ENCODE results near the gene PARL.

DNA sequence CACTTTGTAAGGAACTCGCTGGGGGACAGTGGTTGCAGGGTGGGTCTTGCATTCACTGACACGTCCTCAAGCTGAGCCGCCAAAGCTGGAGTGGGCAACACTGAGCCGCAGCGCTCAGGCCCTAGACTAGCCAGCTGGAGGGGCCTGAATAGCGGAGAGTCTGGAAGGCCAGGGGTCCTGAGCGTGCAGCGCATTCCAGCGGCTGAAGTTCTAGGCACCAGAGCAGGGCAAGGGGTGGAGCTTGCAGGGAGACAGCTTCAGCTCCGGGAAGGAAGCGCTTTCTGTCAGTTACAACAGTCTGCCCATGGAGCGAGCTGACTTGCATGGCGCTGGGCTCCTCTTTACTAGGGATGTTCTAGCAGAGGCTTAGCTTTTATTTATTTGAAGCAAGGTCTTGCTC, 62.0 kb downstream of the PARL start:
- TF ChIP-seq EZH2 (IDR thresholded peaks at IDR 0.05) (no peak), POLR2AphosphoS5 (IDR thresholded peaks at IDR 0.05; ENCODE audit: borderline replicate concordance, low read depth, low read length) (no peak), FOXP2 (optimal IDR thresholded peaks at IDR 0.05; ENCODE audit: control extremely low read depth, extremely low read length, insufficient read depth) (no peak)
